ENCODE results near the gene CAB39L. TPM values are rescaled to one million over a fixed set of nuclear protein-coding genes. Genes with fewer than 3 reads are reported as not detected.

CAB39L gene
- total and polyA plus RNA-seq, 9 of the 15 experiments (the other 6 are each of a cell fraction or from before 2014, with no cell fraction given), result 1.1 to 4.2 (median 2.6) TPM

GRCh38 chr13:49279885-49280284, 164.0 kb downstream of the CAB39L start:
- intact Hi-C loops (cut with micrococcal nuclease), result loop anchor here (5.0 to 10.0 kb wide), 2 partner anchors 43 to 175 kb away; no protein-coding TSS in a partner anchor
- Histone ChIP-seq H3K27ac (ENCODE audit: extremely low read depth, low read depth, low read length) (no peak overlapping the region), H2AFZ (ENCODE audit: low read depth, low read length) (no peak overlapping the region), H3K9me3 (replicated peaks; ENCODE audit: control insufficient read depth, insufficient read depth, low read depth, low read length) (no peaks in the 10 kb centered on the region), H3K4me1 (replicated peaks in 1 of 2; ENCODE audit: control insufficient read depth in 2 of 2, insufficient read depth in 2 of 2, low read length in 2 of 2) (no peaks in the 10 kb centered on the region), H3K9me1 (ENCODE audit: control insufficient read depth, insufficient read depth, low read length) (no peaks in the 10 kb centered on the region), H3K9ac (ENCODE audit: insufficient read depth in 1 of 2, low read depth in 2 of 2, low read length in 2 of 2) (no peak overlapping the region), H3K4me3 (no peak overlapping the region), H3K4me2 (ENCODE audit: insufficient read depth, low read length) (no peak overlapping the region), H3K36me3 (ENCODE audit: control insufficient read depth, insufficient read depth, low read length) (no peaks in the 10 kb centered on the region), H4K20me1 (replicated peaks; ENCODE audit: control insufficient read depth, insufficient read depth, low read length) (no peaks in the 10 kb centered on the region), H3K79me2 (ENCODE audit: control insufficient read depth, insufficient read depth, low read length) (no peaks in the 10 kb centered on the region), H3K27me3 (ENCODE audit: control insufficient read depth in 2 of 2, insufficient read depth in 2 of 2, low read length in 2 of 2) (no peaks in the 10 kb centered on the region)
- in situ Hi-C loops (cut with MboI), result no loop called here
- DNase-seq (ENCODE audit: extremely low read depth in 1 of 4, low spot score in 3 of 4), result no peak
- BruUV-seq (replicated peaks), result no TSS peak
- FAIRE-seq, result no peak
- POLR2A ChIA-PET, result no interaction called here
- no peak for ATAC-seq
- CTCF ChIA-PET (ENCODE audit: low intra/inter-chr PET ratio), result no interaction called here
- TF ChIP-seq ZNF436 (CRISPR knock-in tag; IDR thresholded peaks at IDR 0.05) (no peak), ZNF280B (CRISPR knock-in tag; IDR thresholded peaks at IDR 0.05) (no peak), ZNF76 (CRISPR knock-in tag; IDR thresholded peaks at IDR 0.05; ENCODE audit: borderline replicate concordance) (no peak), ZBTB40 (IDR thresholded peaks at IDR 0.05) (no peak), ZBTB40 (CRISPR knock-in tag; IDR thresholded peaks at IDR 0.05) (no peak)
- TF ChIP-seq, protein P1, sequence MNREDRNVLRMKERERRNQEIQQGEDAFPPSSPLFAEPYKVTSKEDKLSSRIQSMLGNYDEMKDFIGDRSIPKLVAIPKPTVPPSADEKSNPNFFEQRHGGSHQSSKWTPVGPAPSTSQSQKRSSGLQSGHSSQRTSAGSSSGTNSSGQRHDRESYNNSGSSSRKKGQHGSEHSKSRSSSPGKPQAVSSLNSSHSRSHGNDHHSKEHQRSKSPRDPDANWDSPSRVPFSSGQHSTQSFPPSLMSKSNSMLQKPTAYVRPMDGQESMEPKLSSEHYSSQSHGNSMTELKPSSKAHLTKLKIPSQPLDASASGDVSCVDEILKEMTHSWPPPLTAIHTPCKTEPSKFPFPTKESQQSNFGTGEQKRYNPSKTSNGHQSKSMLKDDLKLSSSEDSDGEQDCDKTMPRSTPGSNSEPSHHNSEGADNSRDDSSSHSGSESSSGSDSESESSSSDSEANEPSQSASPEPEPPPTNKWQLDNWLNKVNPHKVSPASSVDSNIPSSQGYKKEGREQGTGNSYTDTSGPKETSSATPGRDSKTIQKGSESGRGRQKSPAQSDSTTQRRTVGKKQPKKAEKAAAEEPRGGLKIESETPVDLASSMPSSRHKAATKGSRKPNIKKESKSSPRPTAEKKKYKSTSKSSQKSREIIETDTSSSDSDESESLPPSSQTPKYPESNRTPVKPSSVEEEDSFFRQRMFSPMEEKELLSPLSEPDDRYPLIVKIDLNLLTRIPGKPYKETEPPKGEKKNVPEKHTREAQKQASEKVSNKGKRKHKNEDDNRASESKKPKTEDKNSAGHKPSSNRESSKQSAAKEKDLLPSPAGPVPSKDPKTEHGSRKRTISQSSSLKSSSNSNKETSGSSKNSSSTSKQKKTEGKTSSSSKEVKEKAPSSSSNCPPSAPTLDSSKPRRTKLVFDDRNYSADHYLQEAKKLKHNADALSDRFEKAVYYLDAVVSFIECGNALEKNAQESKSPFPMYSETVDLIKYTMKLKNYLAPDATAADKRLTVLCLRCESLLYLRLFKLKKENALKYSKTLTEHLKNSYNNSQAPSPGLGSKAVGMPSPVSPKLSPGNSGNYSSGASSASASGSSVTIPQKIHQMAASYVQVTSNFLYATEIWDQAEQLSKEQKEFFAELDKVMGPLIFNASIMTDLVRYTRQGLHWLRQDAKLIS (CRISPR knock-in tag; IDR thresholded peaks at IDR 0.05), result no peak

Data from K562 (cell line).